A172 (cell line): ENCODE data around the gene ADGRV1. TPM values are rescaled to one million over a fixed set of nuclear protein-coding genes. Genes with fewer than 3 reads are reported as not detected.

Source experiments
- DNase-seq: peaks from one replicate; pipeline ENCODE4 v3.0.0-alpha.2; 2015; ENCODE audit warnings: low spot score
- total RNA-seq: library from RNA; depleted of rRNA; stranded (reverse); fragments of >200 nt; shearing (Covaris generic); gene quantifications from 2 replicates; pipeline ENCODE4 v1.2.3, GENCODE V29; 2014; rRNA removed

The ADGRV1 gene
- total RNA-seq: not detected in 2 replicates

DNA sequence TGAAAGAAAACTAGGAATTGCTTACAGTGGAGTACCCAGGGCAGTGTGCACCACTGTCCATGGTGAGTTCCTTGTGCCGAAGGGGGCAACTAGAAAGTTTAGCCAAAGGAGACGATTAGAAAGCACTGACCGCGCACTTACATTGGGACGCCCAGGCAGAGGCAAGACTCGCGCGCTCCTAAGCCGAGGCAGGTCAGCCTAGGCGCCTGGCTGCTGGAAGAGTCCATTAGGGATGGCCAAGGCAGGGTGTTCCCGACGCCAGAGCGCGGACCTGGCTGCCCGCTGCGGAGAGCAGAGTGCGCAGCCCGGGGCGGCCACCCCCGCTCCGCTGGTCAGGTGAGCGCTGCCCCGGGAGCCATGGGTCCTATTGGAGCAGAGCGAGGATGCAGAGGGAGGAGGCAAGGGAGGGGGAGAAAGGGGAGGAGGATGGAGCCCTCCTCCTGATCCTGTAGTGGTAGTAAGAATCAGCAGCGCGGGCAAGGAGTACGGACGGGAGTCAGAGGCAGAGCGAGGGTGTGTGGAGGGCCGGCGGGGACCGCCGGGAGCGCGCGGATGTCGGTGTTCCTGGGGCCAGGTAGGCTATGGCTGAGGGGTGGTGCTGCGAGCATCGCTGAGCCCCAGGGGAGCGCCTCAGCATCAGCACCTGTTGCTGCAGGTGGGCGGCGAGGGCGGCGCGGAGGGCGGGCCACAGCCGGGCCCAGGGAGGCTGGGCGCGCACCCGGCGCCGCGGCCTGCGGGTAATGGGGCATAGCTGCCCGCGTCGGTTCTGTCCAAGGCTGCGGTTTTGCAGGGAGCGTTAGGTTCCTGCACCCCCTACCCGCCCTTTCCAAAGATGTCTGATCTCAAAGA lies at the start of gene ADGRV1:
ADGRV1 (plus strand) TSS at position 454 of the 849 bp plus-strand sequence; CDS start at position 553, 99 bp downstream.
- DNase-seq: peak; percentile 19

- DNase-seq: no peak
Measured at GRCh38 chr5:90510438-90510837, 48.2 kb upstream of the ADGRV1 start.

GRCh38 chr5:90514520-90514919 lies 44.1 kb upstream of the ADGRV1 start:
- DNase-seq: no peak

- DNase-seq: peak; percentile 41
Measured at GRCh38 chr5:90518661-90519060, 39.9 kb upstream of the ADGRV1 start.

DNA sequence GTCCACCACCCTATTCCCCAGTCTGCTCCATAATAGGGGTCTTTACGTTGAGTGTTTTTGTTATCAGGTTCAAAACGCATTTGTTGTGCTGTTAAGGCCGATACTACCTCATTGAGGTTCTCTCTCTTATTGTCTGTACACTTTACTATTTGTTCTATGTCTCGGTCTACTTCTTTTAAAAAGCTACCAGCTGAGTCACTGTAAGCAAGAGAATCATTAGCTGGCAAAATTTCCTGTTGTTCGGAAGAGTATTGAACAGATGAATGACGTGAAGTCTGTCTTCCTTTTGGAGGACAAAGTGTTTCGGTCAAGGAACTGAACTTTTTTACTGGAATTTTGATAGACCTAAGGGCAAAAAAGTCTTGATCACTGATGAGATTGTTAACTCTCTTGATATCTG lies 39.5 kb upstream of the ADGRV1 start:
- DNase-seq: no peak

GRCh38 chr5:90528601-90529193 lies 29.9 kb upstream of the ADGRV1 start:
- no peak for DNase-seq

GRCh38 chr5:90529194-90529938 lies 29.2 kb upstream of the ADGRV1 start, which contains the start of gene LYSMD3:
LYSMD3 (minus strand) TSS chr5:90529584; CDS start chr5:90525289, 4,295 bp downstream.
- peak; percentile 91 for DNase-seq

GRCh38 chr5:90529939-90530677 lies 28.5 kb upstream of the ADGRV1 start:
- peak; percentile 83 for DNase-seq

GRCh38 chr5:90530736-90531487 lies 27.7 kb upstream of the ADGRV1 start:
- no peak for DNase-seq

DNA sequence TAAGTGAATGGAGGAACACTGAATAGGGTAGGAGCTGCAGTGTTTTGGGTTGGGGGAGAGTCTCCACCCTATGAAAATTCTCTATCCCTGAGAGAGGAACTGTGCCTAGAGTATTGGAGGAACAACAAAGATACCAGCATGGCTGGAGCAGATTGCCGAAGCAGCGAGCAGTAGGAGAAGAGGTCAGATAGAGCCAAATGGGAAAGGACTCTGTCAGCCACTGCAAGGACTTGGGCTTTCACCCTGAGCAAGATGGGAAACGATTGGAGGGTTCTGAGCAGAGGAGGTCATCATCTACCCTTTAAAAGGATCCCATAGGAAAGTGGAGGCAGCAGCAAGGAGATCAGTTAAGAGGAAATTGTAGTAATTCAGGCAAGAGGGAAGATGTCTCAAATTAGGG lies 24.8 kb upstream of the ADGRV1 start:
- no peak for DNase-seq

DNA sequence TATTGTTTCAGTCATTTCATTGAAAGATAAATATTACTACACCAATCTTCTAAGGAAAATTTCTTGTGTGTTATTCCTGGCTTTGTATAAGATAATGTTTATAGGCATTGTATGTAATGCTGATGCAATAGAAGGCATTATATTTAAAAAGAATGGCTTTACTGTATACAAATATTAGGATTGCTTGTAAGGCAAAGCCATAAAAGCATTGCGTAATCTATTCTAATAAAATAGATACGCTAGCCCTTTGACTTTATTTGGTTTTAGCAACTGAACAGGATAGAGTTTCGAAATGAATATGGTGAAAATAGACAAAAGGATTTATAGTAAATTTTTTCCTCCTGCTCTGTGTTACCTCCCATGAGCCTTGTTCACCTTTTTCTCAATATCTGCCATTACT lies 23.7 kb upstream of the ADGRV1 start:
- no peak for DNase-seq

- no peak for DNase-seq
Measured at GRCh38 chr5:90542827-90543519, 15.6 kb upstream of the ADGRV1 start.

GRCh38 chr5:90545511-90545910 lies 13.1 kb upstream of the ADGRV1 start:
- no peak for DNase-seq

DNA sequence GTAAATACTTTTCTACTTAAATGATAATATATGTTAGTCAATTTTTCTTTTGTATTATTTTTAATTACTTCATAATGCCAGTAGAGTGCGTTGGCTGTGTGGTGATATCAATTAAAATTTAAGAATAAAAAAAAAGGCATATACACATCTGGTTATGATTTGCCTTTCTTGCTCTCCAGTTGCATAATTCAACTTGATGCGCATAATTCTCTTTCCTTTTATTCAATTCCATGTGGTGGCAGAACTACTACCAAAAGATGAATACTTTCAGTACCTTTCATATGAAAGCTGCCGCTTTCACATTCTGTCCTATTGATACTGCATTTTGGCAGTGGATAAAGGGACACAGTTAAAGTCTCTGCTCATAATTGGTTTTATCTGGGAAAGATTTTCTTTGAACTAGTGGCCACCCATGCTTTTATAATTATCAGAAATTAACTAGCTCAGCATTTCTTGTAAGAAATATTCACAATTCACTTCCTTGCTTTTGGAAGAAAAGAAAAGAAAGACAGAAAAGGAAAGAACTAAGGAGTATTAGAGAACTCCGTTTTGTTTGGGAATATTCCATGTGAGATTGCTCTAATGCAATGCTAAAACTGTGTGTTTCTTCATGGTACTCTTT lies 12.3 kb upstream of the ADGRV1 start:
- DNase-seq: no peak

- DNase-seq: no peak
Measured at GRCh38 chr5:90547072-90547536, 11.5 kb upstream of the ADGRV1 start.

- no peak for DNase-seq
Measured at GRCh38 chr5:90548069-90548593, 10.5 kb upstream of the ADGRV1 start.

GRCh38 chr5:90549223-90549622 lies 9.4 kb upstream of the ADGRV1 start:
- DNase-seq: no peak

GRCh38 chr5:90549729-90550275 lies 8.8 kb upstream of the ADGRV1 start:
- no peak for DNase-seq

GRCh38 chr5:90550963-90551362 lies 7.6 kb upstream of the ADGRV1 start:
- no peak for DNase-seq
